H1 (cell line): ENCODE results near the gene MPDZ.

Experiments used
- ASH2L ChIP-seq: fragments of 200-600, 300-600 bp; sonication (generic); IDR thresholded peaks from one replicate; pipeline ENCODE4 v1.7.1; 2017; ENCODE audit warnings: low read length
- BCL11A ChIP-seq, 2 experiments: IDR thresholded peaks; one replicate each; pipeline ENCODE4 v1.6.1; 2011; ENCODE audit warnings: low read depth in 2 of 2, low read length in 2 of 2, mild to moderate bottlenecking in 2 of 2
- CTCF ChIP-seq, 3 experiments: IDR thresholded peaks; 1 replicate in 2 of 3; 2 replicates in 1 of 3; pipeline versions ENCODE4 v1.5.1 to v1.6.1; 2011; ENCODE audit warnings: low read length in 3 of 3, mild to moderate bottlenecking in 3 of 3, inconsistent platforms in 2 of 3, low read depth in 1 of 3, moderate library complexity in 1 of 3; ENCODE audit not compliant: insufficient read depth in 1 of 3; ENCODE audit errors: control extremely low read depth in 1 of 3
- EP300 ChIP-seq, 2 experiments: IDR thresholded peaks; 1 replicate in 1 of 2; 2 replicates in 1 of 2; pipeline ENCODE4 v1.6.1; 2011 to 2012; ENCODE audit warnings: low read depth in 2 of 2, low read length in 2 of 2, mild to moderate bottlenecking in 2 of 2, borderline replicate concordance in 1 of 2, inconsistent platforms in 1 of 2, moderate library complexity in 1 of 2
- GTF2F1 ChIP-seq: IDR thresholded peaks from 2 replicates; pipeline ENCODE4 v1.6.1; 2012; ENCODE audit warnings: low read depth, low read length, improper control_type of control experiment, borderline replicate concordance
- JUN ChIP-seq: IDR thresholded peaks from 2 replicates; pipeline ENCODE4 v1.6.1; 2011; ENCODE audit warnings: low read depth, mild to moderate bottlenecking, improper control_type of control experiment, low read length
- RAD21 ChIP-seq, 2 experiments: IDR thresholded peaks in 1 of 2; conservative IDR thresholded peaks in 1 of 2; 2 replicates each; pipeline ENCODE4 v1.6.1; 2011; ENCODE audit warnings: low read depth in 2 of 2, low read length in 2 of 2, improper control_type of control experiment in 1 of 2, inconsistent platforms in 1 of 2, mild to moderate bottlenecking in 1 of 2, moderate library complexity in 1 of 2
- RXRA ChIP-seq: IDR thresholded peaks from 2 replicates; pipeline ENCODE4 v1.6.1; 2011; ENCODE audit warnings: low read depth, mild to moderate bottlenecking, low read length, moderate library complexity; ENCODE audit not compliant: insufficient read depth
- SP1 ChIP-seq: IDR thresholded peaks from 2 replicates; pipeline ENCODE4 v1.6.1; 2011; ENCODE audit warnings: low read depth, low read length
- SUZ12 ChIP-seq: fragments of 200-600 bp; sonication (generic); IDR thresholded peaks from 2 replicates; pipeline ENCODE4 v1.6.1; 2012; ENCODE audit warnings: mild to moderate bottlenecking, inconsistent platforms, low read length, moderate library complexity, mixed read lengths
- USF2 ChIP-seq: IDR thresholded peaks from 2 replicates; pipeline ENCODE4 v1.6.1; 2011; ENCODE audit warnings: low read length, improper control_type of control experiment

GRCh38 chr9:13205824-13206223 lies 73.7 kb downstream of the MPDZ start:
- no peak for TF ChIP-seq RXRA
- TF ChIP-seq CTCF (IDR thresholded peaks at IDR 0.05; ENCODE audit: control extremely low read depth in 1 of 3, insufficient read depth in 1 of 3, low read depth in 1 of 3, low read length in 3 of 3), result no peak
- TF ChIP-seq SP1, result no peak
- no peak for TF ChIP-seq RAD21 (IDR thresholded peaks at IDR 0.05 in 1 of 2, conservative IDR thresholded peaks at IDR 0.05 in 1 of 2; ENCODE audit: low read depth in 2 of 2, low read length in 2 of 2)
- no peak for TF ChIP-seq EP300 (IDR thresholded peaks at IDR 0.05; ENCODE audit: borderline replicate concordance in 1 of 2, low read depth in 2 of 2, low read length in 2 of 2)
- no peak for TF ChIP-seq ASH2L
- TF ChIP-seq JUN, result no peak
- no peak for TF ChIP-seq BCL11A (IDR thresholded peaks at IDR 0.05; ENCODE audit: low read depth in 2 of 2, low read length in 2 of 2)
- no peak for TF ChIP-seq SUZ12
- TF ChIP-seq GTF2F1, result no peak
- no peak for TF ChIP-seq USF2
